KMS-11 (cell line): ENCODE data around the gene TAAR6.

ENCODE experiments used
- H2AFZ ChIP-seq: fragments of 200-600 bp; sonication (generic); 2 replicates; pipeline ENCODE4 v1.6.1; 2016; ENCODE audit warnings: antibody characterized with exemption, mixed run types, low read depth
- H3K27ac ChIP-seq: fragments of 200-600 bp; sonication (generic); 2 replicates; pipeline ENCODE4 v1.6.1; 2016; ENCODE audit warnings: mild to moderate bottlenecking, mixed run types
- H3K27me3 ChIP-seq: fragments of 200-600 bp; sonication (generic); 2 replicates; pipeline ENCODE4 v1.6.1; 2017; ENCODE audit warnings: mild to moderate bottlenecking, low read depth, mixed run types, moderate library complexity; ENCODE audit not compliant: insufficient read depth
- H3K36me3 ChIP-seq: fragments of 200-600 bp; sonication (generic); 2 replicates; pipeline ENCODE4 v1.6.1; 2017; ENCODE audit warnings: mild to moderate bottlenecking, mixed run types; ENCODE audit not compliant: insufficient read depth
- H3K4me1 ChIP-seq: fragments of 200-600 bp; sonication (generic); 2 replicates; pipeline ENCODE4 v1.6.1; 2016; ENCODE audit warnings: mild to moderate bottlenecking, low read depth, mixed run types; ENCODE audit not compliant: poor library complexity, severe bottlenecking
- H3K4me2 ChIP-seq: fragments of 200-600 bp; sonication (generic); 2 replicates; pipeline ENCODE4 v1.7.0; 2016; ENCODE audit warnings: mild to moderate bottlenecking, mixed run types
- H3K4me3 ChIP-seq: fragments of 200-600 bp; sonication (generic); IDR thresholded peaks from 2 replicates; pipeline ENCODE4 v1.6.1; 2017; ENCODE audit warnings: low read depth, low read length, mixed read lengths; ENCODE audit not compliant: insufficient read depth
- H3K79me2 ChIP-seq: fragments of 200-600 bp; sonication (generic); 2 replicates; pipeline ENCODE4 v1.6.1; 2016; ENCODE audit warnings: low read depth, mixed run types; ENCODE audit not compliant: insufficient read depth
- H3K9ac ChIP-seq: fragments of 200-600 bp; sonication (generic); 2 replicates; pipeline ENCODE4 v1.6.1; 2016; ENCODE audit warnings: mild to moderate bottlenecking, mixed run types
- H4K20me1 ChIP-seq: fragments of 200-600 bp; sonication (generic); 2 replicates; pipeline ENCODE4 v1.6.1; 2016; ENCODE audit warnings: mild to moderate bottlenecking, mixed run types; ENCODE audit not compliant: insufficient read depth
- CTCF ChIP-seq: fragments of 200-600 bp; sonication (generic); conservative IDR thresholded peaks from 2 replicates; pipeline ENCODE4 v1.6.1; 2017; ENCODE audit warnings: low read depth, mild to moderate bottlenecking, antibody characterized with exemption, low read length, moderate library complexity, mixed read lengths

The TAAR6 gene

DNA sequence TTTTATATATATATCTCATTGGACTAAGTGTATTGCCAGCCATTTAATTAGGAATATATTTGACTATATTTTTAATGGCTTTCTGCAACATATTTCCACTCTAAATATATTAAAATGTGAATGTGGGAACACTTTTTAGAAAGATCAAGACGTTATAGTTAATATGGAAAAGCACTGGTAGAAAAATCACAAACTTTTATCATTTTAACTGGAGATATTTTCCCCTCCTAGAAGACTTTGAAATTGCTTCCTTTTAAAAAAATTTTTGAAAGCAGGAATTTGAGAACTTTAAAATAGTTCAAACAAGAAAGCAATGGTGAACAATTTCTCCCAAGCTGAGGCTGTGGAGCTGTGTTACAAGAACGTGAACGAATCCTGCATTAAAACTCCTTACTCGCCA is 32.1 kb upstream of the TAAR6 start, which contains the start of gene TAAR9:
TSS of gene TAAR9 (plus strand) at position 301 of the 400 bp plus-strand sequence. CDS start at position 314, 13 bp downstream.
- no peak within 1 kb of the TSS for H3K4me2 ChIP-seq
- H3K36me3 ChIP-seq = no peaks in the 10 kb centered on the region
- no peak within 1 kb of the TSS for H3K4me3 ChIP-seq
- H3K27ac ChIP-seq = no peak within 1 kb of the TSS
- no peak for TF ChIP-seq CTCF
- no peaks in the 10 kb centered on the region for H3K4me1 ChIP-seq
- H4K20me1 ChIP-seq = no peaks in the 10 kb centered on the region
- H3K79me2 ChIP-seq = no peaks in the 10 kb centered on the region
- no peak within 1 kb of the TSS for H3K9ac ChIP-seq
- H2AFZ ChIP-seq = no peak within 1 kb of the TSS
- H3K27me3 ChIP-seq = no peaks in the 10 kb centered on the region

DNA sequence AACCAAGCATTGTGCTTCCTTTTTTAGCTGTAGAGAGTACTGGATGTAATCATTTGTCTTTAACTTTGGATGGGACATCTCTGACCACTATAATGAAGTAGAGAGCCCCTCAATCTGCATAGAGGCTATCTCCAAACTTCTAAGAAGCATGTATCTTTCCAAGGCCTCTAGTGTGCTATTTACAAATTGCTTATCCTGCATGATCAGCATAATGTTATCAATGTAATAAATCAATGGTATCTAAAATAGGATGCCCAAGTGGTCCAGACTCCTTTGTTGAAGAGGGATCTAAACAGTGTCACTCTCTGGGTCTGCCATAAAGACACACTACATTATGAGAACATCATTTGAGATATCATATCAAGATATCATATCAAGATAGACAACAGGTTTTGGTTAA is 25.3 kb upstream of the TAAR6 start:
- Histone ChIP-seq H3K9ac (no peak overlapping the region), H4K20me1 (no peaks in the 10 kb centered on the region), H3K27me3 (no peaks in the 10 kb centered on the region), H3K27ac (no peak overlapping the region), H3K79me2 (no peaks in the 10 kb centered on the region), H3K4me2 (no peak overlapping the region), H2AFZ (no peak overlapping the region), H3K36me3 (no peaks in the 10 kb centered on the region), H3K4me1 (no peaks in the 10 kb centered on the region), H3K4me3 (no peak overlapping the region)
- TF ChIP-seq CTCF = no peak

- no peak overlapping the region for H3K4me3 ChIP-seq
- H3K79me2 ChIP-seq = no peaks in the 10 kb centered on the region
- no peaks in the 10 kb centered on the region for H3K36me3 ChIP-seq
- H3K27me3 ChIP-seq = no peaks in the 10 kb centered on the region
- no peak for TF ChIP-seq CTCF
- no peak overlapping the region for H3K27ac ChIP-seq
- H3K4me2 ChIP-seq = no peak overlapping the region
- no peaks in the 10 kb centered on the region for H4K20me1 ChIP-seq
- no peak overlapping the region for H3K9ac ChIP-seq
- no peak overlapping the region for H2AFZ ChIP-seq
- H3K4me1 ChIP-seq = no peaks in the 10 kb centered on the region
Measured at GRCh38 chr6:132548746-132549463, 21.2 kb upstream of the TAAR6 start.

DNA sequence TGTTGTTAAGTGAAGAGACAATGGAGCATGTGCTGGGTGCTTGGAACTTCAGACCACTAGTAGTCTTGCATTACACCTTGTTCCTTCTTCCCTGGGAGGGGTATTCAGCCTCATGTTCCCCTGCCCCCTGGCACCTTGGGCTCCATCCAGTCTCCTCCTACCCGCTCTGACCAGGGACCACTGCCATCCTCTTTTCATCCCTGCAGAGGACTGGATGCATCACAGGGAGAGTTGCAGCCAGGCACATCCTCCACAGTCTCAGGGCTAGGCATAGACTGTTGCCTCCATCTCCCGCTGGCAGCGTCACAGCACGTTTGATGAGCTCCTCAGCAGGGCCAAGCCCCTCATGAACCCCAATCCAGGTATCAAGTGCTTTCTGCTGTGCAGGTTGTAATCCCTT is 18.9 kb upstream of the TAAR6 start:
- Histone ChIP-seq H3K9ac (no peak overlapping the region), H3K27ac (no peak overlapping the region)

More for the DNA sequence above, 18.9 kb upstream of the TAAR6 start:
- Histone ChIP-seq H3K4me2 (no peak overlapping the region), H3K79me2 (no peaks in the 10 kb centered on the region), H3K36me3 (no peaks in the 10 kb centered on the region), H3K4me1 (no peaks in the 10 kb centered on the region), H3K4me3 (no peak overlapping the region), H2AFZ (no peak overlapping the region), H4K20me1 (no peaks in the 10 kb centered on the region), H3K27me3 (no peaks in the 10 kb centered on the region)
- TF ChIP-seq CTCF = no peak
